Smooth muscle cell (in vitro differentiated cells): ENCODE data around the gene VPS25. TPM values are rescaled to one million over a fixed set of nuclear protein-coding genes. Genes with fewer than 3 reads are reported as not detected.
A peak's percentile ranks its signal among the peaks of the same experiment; 100 is the strongest.

Experiments used
- DNase-seq: peaks from one replicate; lab custom pipeline; 2025; ENCODE audit not compliant: unreplicated experiment; lab: John Stamatoyannopoulos, UW
- H2AFZ ChIP-seq: fragments of 200-600 bp; sonication (generic); 2 replicates; pipeline ENCODE4 v1.6.0; 2016; ENCODE audit warnings: antibody characterized with exemption, low read depth, mild to moderate bottlenecking
- H3F3A ChIP-seq: fragments of 200-600 bp; sonication (generic); 2 replicates; pipeline ENCODE4 v1.6.0; 2017; ENCODE audit warnings: antibody characterized with exemption, low read depth
- H3K27ac ChIP-seq: fragments of 200-600 bp; sonication (generic); 2 replicates; pipeline ENCODE4 v1.5.1; 2016; ENCODE audit warnings: low read depth, mild to moderate bottlenecking
- H3K27me3 ChIP-seq: fragments of 200-600 bp; sonication (generic); 2 replicates; pipeline ENCODE4 v1.6.1; 2016; ENCODE audit warnings: low read depth, mild to moderate bottlenecking
- H3K36me3 ChIP-seq: fragments of 200-600 bp; sonication (generic); 2 replicates; pipeline ENCODE4 v1.5.1; 2016; ENCODE audit warnings: low read depth
- H3K4me1 ChIP-seq: fragments of 200-600 bp; sonication (generic); 2 replicates; pipeline ENCODE4 v1.5.1; 2016; ENCODE audit warnings: low read depth
- H3K4me2 ChIP-seq: fragments of 200-600 bp; sonication (generic); 2 replicates; pipeline ENCODE4 v1.6.0; 2016; ENCODE audit warnings: mild to moderate bottlenecking
- H3K4me3 ChIP-seq: fragments of 200-600 bp; sonication (generic); 2 replicates; pipeline ENCODE4 v1.5.1; 2016; ENCODE audit warnings: mild to moderate bottlenecking
- H3K79me2 ChIP-seq: fragments of 200-600 bp; sonication (generic); 2 replicates; pipeline ENCODE4 v1.6.0; 2016; ENCODE audit warnings: low read depth, mild to moderate bottlenecking
- H3K9ac ChIP-seq: fragments of 200-600 bp; sonication (generic); 2 replicates; pipeline ENCODE4 v1.6.0; 2016; ENCODE audit warnings: low read depth
- H3K9me3 ChIP-seq: fragments of 200-600 bp; sonication (generic); replicated peaks from 2 replicates; pipeline ENCODE4 v1.5.1; 2016; ENCODE audit warnings: low read depth
- H4K20me1 ChIP-seq: fragments of 200-600 bp; sonication (generic); 2 replicates; pipeline ENCODE4 v1.6.0; 2016; ENCODE audit warnings: low read depth
- CTCF ChIP-seq: fragments of 200-600 bp; sonication (generic); IDR thresholded peaks from 2 replicates; pipeline ENCODE4 v1.5.1; 2017; ENCODE audit warnings: borderline replicate concordance, mild to moderate bottlenecking, antibody characterized with exemption; ENCODE audit not compliant: insufficient read depth, poor library complexity, severe bottlenecking
- WGBS: methylation state at CpG from one replicate; pipeline ENCODE4 v1.1.7; 2016; ENCODE audit warnings: low lambda C conversion rate; 5-methylcytosine and 5-hydroxymethylcytosine counted together
- polyA plus RNA-seq: library from polyadenylated mRNA; unstranded; fragments of >200 nt; fragmentation: Nextera tagmentation; extraction: Ambion mirVana; gene quantifications from 2 replicates; pipeline ENCODE4 v1.2.1, GENCODE V29; 2016
- total RNA-seq: library from RNA; depleted of rRNA; stranded (reverse); fragments of >200 nt; gene quantifications from 2 replicates; pipeline ENCODE4 v1.2.3, GENCODE V29; 2014

Gene VPS25
- total and polyA plus RNA-seq, 2 experiments from 2014 or later: 91.0 to 129 TPM

- Histone ChIP-seq H3K36me3 (no peaks in the 10 kb centered on the region), H4K20me1 (no peaks in the 10 kb centered on the region), H3K9me3 (no peaks in the 10 kb centered on the region), H3K27me3 (no peaks in the 10 kb centered on the region), H3K4me2 (peak overlapping the region; percentile 85), H2AFZ (peak overlapping the region; percentile 71), H3F3A (no peaks in the 10 kb centered on the region), H3K4me1 (peaks cover 8% of the 10 kb centered on the region), H3K79me2 (peaks cover 14% of the 10 kb centered on the region), H3K4me3 (peak overlapping the region; percentile 70), H3K27ac (peak overlapping the region; percentile 78), H3K9ac (peak overlapping the region; percentile 93)
- WGBS: 62% methylated on average over 10 of the region's 10 CpGs
- no peak for TF ChIP-seq CTCF
- no peak for DNase-seq
These were observed 29.5 kb upstream of the VPS25 start for GRCh38 chr17:42743595-42744282.

- H3K27me3 ChIP-seq: no peaks in the 10 kb centered on the region
- peak overlapping the region; percentile 78 for H3K27ac ChIP-seq
- H2AFZ ChIP-seq: peak overlapping the region; percentile 71
- no peaks in the 10 kb centered on the region for H4K20me1 ChIP-seq
- H3F3A ChIP-seq: no peaks in the 10 kb centered on the region
- no peak for DNase-seq
- no peaks in the 10 kb centered on the region for H3K9me3 ChIP-seq
- no peak for TF ChIP-seq CTCF
- WGBS: 7% methylated on average over 10 of the region's 32 CpGs
- peaks cover 14% of the 10 kb centered on the region for H3K79me2 ChIP-seq
- H3K4me3 ChIP-seq: peak overlapping the region; percentile 70
- peaks cover 8% of the 10 kb centered on the region for H3K4me1 ChIP-seq
- H3K36me3 ChIP-seq: no peaks in the 10 kb centered on the region
- peak overlapping the region; percentile 93 for H3K9ac ChIP-seq
- H3K4me2 ChIP-seq: peak overlapping the region; percentile 85
These were observed 28.9 kb upstream of the VPS25 start for GRCh38 chr17:42744283-42744805.

GRCh38 chr17:42744806-42745617 lies 28.2 kb upstream of the VPS25 start, which contains the start of gene EZH1:
TSS of gene EZH1 (minus strand) at chr17:42745040. CDS start at chr17:42728941, 16,099 bp downstream.
- Histone ChIP-seq H3K36me3 (no peaks in the 10 kb centered on the region), H3K9ac (peak within 1 kb of the TSS; percentile 93), H3K27me3 (no peaks in the 10 kb centered on the region), H3K4me2 (peak within 1 kb of the TSS; percentile 85), H3K4me3 (peak within 1 kb of the TSS; percentile 70), H3K4me1 (peaks cover 8% of the 10 kb centered on the region), H3K79me2 (peaks cover 14% of the 10 kb centered on the region), H3K9me3 (no peaks in the 10 kb centered on the region), H3K27ac (peak within 1 kb of the TSS; percentile 78), H3F3A (no peaks in the 10 kb centered on the region), H2AFZ (peak within 1 kb of the TSS; percentile 85), H4K20me1 (no peaks in the 10 kb centered on the region)
- 13% methylated on average over 36 of the region's 50 CpGs for WGBS
- TF ChIP-seq CTCF: no peak
- DNase-seq: peak; percentile 88
